ENCODE measurements around the gene JDP2.

Gene JDP2

DNA sequence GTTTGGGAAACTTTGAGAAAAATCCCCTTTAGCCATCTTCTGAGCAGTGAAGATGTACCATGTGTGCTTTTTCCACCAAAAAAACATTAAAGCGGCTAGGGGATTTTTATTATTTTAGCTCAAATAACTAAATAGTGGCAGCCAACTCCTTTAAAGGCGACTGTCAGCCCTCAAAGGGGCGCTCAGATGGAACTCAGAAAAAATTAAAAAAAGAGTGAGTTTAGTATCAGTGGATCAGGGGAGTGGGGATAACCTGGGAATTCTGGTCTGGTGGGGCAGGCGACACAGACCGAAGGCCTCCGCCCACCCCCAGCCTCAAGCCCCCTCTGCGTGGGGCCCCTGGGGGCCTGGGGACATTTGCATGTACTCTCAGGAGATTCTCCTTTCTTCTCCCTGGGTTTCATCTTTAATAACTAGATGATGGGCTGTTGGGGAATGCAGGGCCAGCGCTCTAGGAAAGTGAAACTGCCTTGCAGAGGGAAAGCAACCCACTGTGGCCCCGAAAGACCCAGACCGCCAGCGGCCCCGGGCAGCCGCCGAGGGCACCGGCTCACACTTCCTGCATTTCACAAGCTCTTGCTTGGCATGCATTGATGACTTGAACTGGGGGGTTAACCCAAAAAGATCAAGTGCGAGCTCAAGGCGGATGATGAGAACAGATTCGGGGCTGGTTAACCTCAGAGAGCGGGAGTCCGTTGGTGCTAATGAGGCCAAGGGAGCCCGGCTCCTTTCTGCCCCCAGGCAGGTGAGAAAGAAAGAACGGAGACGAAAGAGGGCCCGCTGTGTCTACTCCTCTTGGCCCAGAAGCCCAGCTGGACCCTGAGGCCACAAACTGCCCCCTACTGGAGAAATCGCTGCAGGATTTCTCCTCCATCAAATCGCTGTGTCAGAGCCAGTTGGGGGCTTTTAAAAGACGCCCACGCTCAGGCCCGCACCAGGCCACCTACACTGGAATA is 87.1 kb downstream of the JDP2 start:
- peak; percentile 46 for DNase-seq (ENCODE audit: low read depth)

DNA sequence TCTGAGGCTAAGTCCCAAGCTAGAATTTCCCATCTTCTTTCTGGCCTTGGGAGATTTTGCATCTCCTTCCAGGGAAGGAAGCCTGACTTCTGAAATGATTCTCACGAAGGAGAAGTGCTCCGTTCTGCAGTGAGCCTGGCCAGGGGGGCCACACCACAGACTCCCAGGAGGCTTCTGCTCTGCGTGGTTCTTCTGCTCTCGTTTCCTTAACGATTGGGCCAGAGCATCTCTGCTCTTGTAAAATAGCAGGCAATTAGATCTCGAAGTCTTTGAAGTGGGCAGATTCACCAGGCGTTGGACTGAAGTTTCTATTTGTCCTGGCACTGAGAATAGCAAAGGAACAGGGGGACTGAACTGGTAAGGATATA is 87.8 kb downstream of the JDP2 start:
- DNase-seq (ENCODE audit: low read depth) = peak; percentile 57

DNA sequence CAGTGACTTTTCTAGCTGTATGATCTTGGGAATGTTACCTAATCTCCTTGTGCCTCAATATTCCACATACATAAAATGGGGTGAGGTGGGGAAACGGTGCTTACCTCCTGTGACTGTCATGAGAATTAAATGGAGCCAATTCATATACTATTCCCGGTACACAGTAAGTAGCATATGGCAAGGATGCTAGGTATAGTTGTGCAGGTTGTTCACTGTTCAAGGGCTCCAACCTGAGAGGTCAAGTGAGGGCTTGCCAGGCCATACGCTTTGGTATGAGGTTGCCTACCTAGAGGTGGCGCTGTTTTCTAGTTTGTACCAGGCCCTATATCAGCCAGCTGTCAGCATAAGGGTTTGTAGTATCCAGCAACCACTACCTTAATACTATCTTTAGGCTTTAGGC is 90.8 kb downstream of the JDP2 start:
- no peak for DNase-seq (ENCODE audit: low read depth)

DNA sequence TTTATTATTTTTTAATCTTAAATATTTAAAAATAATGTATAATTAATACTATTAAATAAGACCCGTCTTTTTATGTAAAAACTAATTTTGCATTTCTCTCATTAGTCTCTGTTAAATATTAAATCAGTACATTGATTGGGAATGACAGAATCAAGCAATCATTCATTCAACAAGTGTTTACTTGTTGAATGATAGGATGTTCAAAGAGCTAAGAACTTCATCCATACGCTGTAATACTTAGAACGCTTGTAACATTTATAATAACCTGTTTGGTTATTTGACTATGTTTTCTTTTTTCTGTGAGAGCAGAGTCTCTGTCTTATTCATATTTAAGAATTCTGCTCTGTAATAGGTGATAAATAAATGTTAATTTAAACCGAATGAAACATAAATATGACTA is 91.6 kb downstream of the JDP2 start:
- no peak for DNase-seq (ENCODE audit: low read depth)

DNA sequence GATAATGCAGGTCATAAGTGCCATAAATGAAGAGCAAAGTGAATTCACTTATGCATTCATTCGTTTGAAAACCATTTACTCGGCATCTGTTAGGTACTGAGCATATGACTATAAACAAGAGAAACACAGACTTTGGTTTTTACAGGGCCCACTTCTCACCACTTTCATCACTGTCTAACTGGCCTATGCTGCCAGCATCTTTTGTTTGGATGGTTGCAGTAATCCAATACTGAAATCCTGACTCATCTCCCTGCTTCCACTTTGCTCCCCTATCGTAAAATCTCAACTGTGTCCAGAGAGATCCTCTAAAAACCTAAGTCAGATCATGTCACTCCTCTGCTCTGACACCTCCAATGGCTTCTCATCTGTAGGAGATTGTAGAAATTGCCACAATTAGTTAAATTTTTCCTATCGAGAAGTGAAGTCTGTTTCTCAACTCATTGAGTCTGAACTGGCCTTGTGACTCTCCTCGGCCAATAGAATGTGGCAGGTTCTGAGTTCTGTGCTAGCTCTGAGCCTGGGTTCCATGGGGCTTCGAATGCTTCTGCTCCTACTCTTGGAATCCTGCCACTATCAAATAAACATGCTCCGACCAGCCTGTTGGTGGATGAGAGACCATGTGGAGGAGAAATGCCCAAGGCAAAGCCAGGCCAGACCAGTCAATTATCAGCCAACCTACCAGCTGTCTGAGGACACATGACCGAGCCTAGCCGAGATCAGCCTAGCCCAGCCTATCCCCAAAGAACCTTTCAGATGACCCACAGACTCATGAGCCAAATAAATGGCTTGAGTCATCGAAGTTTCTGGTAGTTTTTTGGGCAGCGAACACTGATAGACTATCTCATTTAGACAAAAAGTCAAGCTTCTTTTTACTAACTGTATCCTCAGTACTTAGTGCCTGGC is 92.3 kb downstream of the JDP2 start:
- DNase-seq (ENCODE audit: low read depth) = peak; percentile 69

DNA sequence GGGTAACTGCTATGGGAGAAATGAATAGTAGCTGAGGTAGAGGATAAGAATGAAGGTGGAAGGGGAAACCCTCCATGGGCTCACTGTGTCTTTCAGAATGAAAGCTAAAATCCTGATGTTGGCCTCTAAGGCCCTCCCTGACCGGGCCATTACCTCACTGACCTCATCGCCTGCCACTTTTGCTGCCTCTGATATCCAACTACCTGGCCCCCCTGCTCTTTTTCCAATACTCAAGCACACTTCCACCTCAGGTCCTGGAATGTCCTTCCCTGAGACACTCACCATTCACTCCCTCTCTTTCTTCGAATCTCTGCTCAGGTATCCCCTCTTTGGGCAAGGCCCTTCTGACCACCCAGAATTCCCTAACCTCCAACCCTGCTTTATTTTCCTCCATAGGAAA is 93.0 kb downstream of the JDP2 start:
- DNase-seq (ENCODE audit: low read depth) = no peak

DNA sequence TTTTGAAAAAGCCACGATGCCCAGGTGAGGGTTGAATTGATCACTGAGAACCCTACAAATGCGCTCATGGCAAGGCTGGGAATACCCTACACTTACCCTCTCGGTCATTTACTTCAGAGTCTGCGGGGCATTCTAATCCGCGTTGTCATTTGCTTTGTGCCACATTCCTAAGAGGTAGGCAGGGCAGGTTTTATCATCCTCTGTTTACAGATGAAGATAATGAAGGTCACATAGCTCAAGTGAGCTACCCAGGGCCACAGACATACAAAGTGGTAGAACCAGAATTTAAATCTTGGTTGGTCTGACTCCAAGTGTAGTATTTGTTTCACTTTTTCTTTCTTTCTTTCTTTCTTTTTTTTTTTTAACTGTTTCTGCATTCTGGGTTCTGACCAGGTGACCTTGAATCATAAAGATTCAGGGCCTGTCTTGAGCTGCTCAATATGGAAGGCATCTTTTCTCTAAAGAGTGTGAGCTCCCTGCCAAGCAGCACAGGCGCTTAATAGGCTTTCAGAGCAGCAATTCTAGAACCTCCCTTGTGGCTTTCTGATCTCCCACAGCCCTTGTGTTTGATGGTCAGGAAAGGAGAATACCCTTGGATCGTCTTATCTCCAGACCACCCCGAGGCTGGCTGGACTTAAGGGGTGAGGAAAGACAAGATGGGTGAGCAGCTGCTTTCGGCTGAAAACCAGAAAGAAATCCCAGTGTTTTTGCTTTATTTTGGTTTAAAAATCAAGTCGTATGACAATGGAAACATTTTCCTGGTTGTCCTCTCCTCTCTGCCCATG is 93.8 kb downstream of the JDP2 start:
- DNase-seq (ENCODE audit: low read depth) = no peak

DNA sequence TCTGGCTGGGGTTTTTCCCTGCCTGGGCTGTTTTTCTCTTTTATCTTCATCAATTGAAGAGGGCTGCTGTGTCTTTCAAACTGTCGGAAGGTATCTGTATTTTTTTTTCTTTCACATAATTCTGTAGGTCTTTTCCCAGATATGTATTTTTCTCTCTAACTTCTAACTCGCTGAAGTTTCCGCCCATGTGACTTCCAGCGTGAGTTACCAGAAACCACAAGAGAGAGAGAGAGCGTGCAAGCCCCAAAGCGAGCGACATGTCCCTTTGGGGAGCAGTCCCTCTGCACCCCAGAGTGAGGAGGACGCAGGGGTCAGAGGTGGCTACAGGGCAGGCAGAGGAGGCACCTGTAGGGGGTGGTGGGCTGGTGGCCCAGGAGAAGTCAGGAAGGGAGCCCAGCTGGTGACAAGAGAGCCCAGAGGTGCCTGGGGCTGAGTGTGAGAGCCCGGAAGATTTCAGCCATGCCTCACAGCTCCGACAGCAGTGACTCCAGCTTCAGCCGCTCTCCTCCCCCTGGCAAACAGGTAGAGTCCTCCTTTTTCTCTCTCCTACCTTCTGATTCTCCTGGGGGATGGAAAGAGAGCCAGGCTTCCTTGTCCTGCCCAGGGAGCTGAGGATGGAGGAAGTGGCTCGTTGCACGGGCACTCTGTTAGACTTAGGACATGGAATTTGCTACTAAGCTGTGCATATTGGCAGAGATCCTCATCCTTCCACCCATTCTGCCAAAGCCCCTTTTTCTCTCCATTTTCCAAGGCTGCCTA is 94.6 kb downstream of the JDP2 start, which contains the start of gene BATF:
Gene BATF, plus strand, starts transcription at position 246 of the 759 bp plus-strand sequence. Its CDS starts 214 bp downstream, at position 460.
- no peak for DNase-seq (ENCODE audit: low read depth)

DNA sequence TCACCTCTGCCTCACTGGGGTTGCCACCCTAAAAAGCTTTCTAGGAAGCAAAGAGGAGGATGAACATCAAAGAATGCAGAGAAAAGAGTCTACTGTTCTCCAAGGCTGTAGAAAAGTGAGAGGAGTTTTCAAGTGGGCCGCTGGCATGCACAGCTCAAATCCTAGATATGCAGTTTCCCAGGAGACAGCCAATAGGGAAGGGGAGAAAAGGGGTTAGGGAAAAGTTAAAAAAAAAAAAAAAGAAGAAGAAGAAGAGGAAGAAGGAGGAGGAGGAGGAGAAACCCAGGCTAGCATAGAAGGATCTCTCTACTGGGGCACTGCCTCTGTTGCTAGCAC is 95.1 kb downstream of the JDP2 start:
- no peak for DNase-seq (ENCODE audit: low read depth)

Data from fibroblast of gingiva (primary cell).